GM18951 (cell line): Measurements from ENCODE around the gene HEXB.
"Not testable (repeated sequence)": the region's sequence is repeated elsewhere in the genome, so short reads cannot be mapped to it uniquely, and the experiment has no call there.

Source experiments
- POLR2A ChIP-seq: IDR thresholded peaks from 4 replicates; pipeline ENCODE4 v1.6.1; 2011; ENCODE audit warnings: mild to moderate bottlenecking; ENCODE audit not compliant: insufficient read length, insufficient read depth; ENCODE audit errors: extremely low read depth
- in situ Hi-C: fragments of 300-500 bp; cut with MboI; formaldehyde crosslinking; loops from one replicate; pipeline ENCODE4 v1.12.0; 2022; ENCODE audit warnings: low sequenced_read_pairs, mixed read lengths, inconsistent platforms; ENCODE audit not compliant: unreplicated experiment

Gene HEXB

GRCh38 chr5:74736759-74737158, 51.7 kb downstream of the HEXB start:
- TF ChIP-seq POLR2A, result no peak
- in situ Hi-C loops, result no loop called here

- TF ChIP-seq POLR2A, result no peak
- in situ Hi-C loops, result no loop called here
Observed at GRCh38 chr5:74738406-74738805, 53.4 kb downstream of the HEXB start.

GRCh38 chr5:74748742-74749141, 63.7 kb downstream of the HEXB start:
- in situ Hi-C loops, result not testable (repeated sequence)

GRCh38 chr5:74761241-74761640, 76.2 kb downstream of the HEXB start:
- TF ChIP-seq POLR2A, result no peak
- in situ Hi-C loops, result no loop called here

- no peak for TF ChIP-seq POLR2A
- in situ Hi-C loops, result no loop called here
Observed at GRCh38 chr5:74762599-74762998, 77.6 kb downstream of the HEXB start.

- no peak for TF ChIP-seq POLR2A
- in situ Hi-C loops, result no loop called here
Observed at GRCh38 chr5:74763504-74763903, 78.5 kb downstream of the HEXB start.

GRCh38 chr5:74765201-74765600, 80.2 kb downstream of the HEXB start:
- in situ Hi-C loops, result no loop called here
- TF ChIP-seq POLR2A, result no peak

- in situ Hi-C loops, result no loop called here
- no peak for TF ChIP-seq POLR2A
Observed at GRCh38 chr5:74765929-74766328, 80.9 kb downstream of the HEXB start.

- no peak for TF ChIP-seq POLR2A
- in situ Hi-C loops, result no loop called here
Observed at GRCh38 chr5:74766418-74766848, 81.4 kb downstream of the HEXB start.

- in situ Hi-C loops, result no loop called here
- TF ChIP-seq POLR2A, result peak; percentile 77
Observed at GRCh38 chr5:74766849-74767578, 82.0 kb downstream of the HEXB start, which contains the start of the genes GFM2 and NSA2. TSS of gene GFM2 (minus strand) at chr5:74767117. CDS start at chr5:74763742, 3,375 bp downstream. TSS of gene NSA2 (plus strand) at chr5:74767249. CDS start at chr5:74767361, 112 bp downstream.

- no peak for TF ChIP-seq POLR2A
- in situ Hi-C loops, result no loop called here
Observed at GRCh38 chr5:74767579-74767913, 82.5 kb downstream of the HEXB start.
